HEK293T (cell line): ENCODE measurements around the gene UNC50.

Experiments
- ARNT ChIP-seq: fragments of 450-650 bp; IDR thresholded peaks from 2 replicates; pipeline ENCODE4 v1.6.1; 2017; ENCODE audit warnings: mild to moderate bottlenecking
- BHLHE40 ChIP-seq: fragments of 450-650 bp; IDR thresholded peaks from 2 replicates; pipeline ENCODE4 v1.6.1; 2016; ENCODE audit warnings: mild to moderate bottlenecking, moderate library complexity, borderline replicate concordance
- ELF4 ChIP-seq: fragments of 450-650 bp; IDR thresholded peaks from 2 replicates; pipeline ENCODE4 v1.6.1; 2017; ENCODE audit warnings: antibody characterized with exemption
- FOXA1 ChIP-seq: fragments of 450-650 bp; IDR thresholded peaks from 2 replicates; pipeline ENCODE4 v1.6.1; 2016; ENCODE audit warnings: mild to moderate bottlenecking
- FOXM1 ChIP-seq: fragments of 450-650 bp; IDR thresholded peaks from 2 replicates; pipeline ENCODE4 v1.6.1; 2017; ENCODE audit warnings: mild to moderate bottlenecking, borderline replicate concordance
- HDGF ChIP-seq: fragments of 450-650 bp; IDR thresholded peaks from 2 replicates; pipeline ENCODE4 v1.6.1; 2017; ENCODE audit warnings: antibody characterized with exemption, borderline replicate concordance
- L3MBTL2 ChIP-seq: fragments of 450-650 bp; conservative IDR thresholded peaks from 2 replicates; pipeline ENCODE4 v1.6.1; 2016; ENCODE audit warnings: mild to moderate bottlenecking
- LEF1 ChIP-seq: fragments of 450-650 bp; IDR thresholded peaks from 2 replicates; pipeline ENCODE4 v1.6.1; 2017; ENCODE audit warnings: mild to moderate bottlenecking, borderline replicate concordance
- SP1 ChIP-seq: fragments of 450-650 bp; IDR thresholded peaks from 2 replicates; pipeline ENCODE4 v1.6.1; 2017
- SUZ12 ChIP-seq: fragments of 450-650 bp; IDR thresholded peaks from 2 replicates; pipeline ENCODE4 v1.6.1; 2016; ENCODE audit warnings: mild to moderate bottlenecking
- TARDBP ChIP-seq: fragments of 450-650 bp; IDR thresholded peaks from 2 replicates; pipeline ENCODE4 v1.6.1; 2016
- ZNF384 ChIP-seq: fragments of 450-650 bp; IDR thresholded peaks from 2 replicates; pipeline ENCODE4 v1.6.1; 2016

GRCh38 chr2:98617149-98617548 is 8.8 kb downstream of the UNC50 start:
- TF ChIP-seq FOXM1 (no peak), FOXA1 (no peak), ZNF384 (no peak), LEF1 (no peak), L3MBTL2 (no peak), SP1 (no peak), ELF4 (no peak), ARNT (no peak), BHLHE40 (no peak), HDGF (no peak), SUZ12 (no peak), TARDBP (no peak)
